Ectodermal cell (in vitro differentiated cells): ENCODE measurements around the gene MIER3.
"Not testable (repeated sequence)": the region's sequence is repeated elsewhere in the genome, so short reads cannot be mapped to it uniquely, and the experiment has no call there.

Experiments used
- H3K27ac ChIP-seq: 2 replicates; pipeline ENCODE4 v1.7.0; 2013; ENCODE audit warnings: mild to moderate bottlenecking, low read depth, low read length; ENCODE audit not compliant: insufficient read depth, poor library complexity, severe bottlenecking
- H3K27me3 ChIP-seq: 2 replicates; pipeline ENCODE4 v1.7.0; 2013; ENCODE audit warnings: mild to moderate bottlenecking, low read length; ENCODE audit not compliant: insufficient read depth, control insufficient read depth, poor library complexity, severe bottlenecking
- H3K36me3 ChIP-seq: one replicate; pipeline ENCODE4 v1.7.0; 2013; ENCODE audit warnings: low read length; ENCODE audit not compliant: control insufficient read depth, insufficient read depth
- H3K4me1 ChIP-seq: one replicate; pipeline ENCODE4 v1.7.0; 2013; ENCODE audit warnings: low read length; ENCODE audit not compliant: control insufficient read depth, insufficient read depth
- H3K4me3 ChIP-seq: 2 replicates; pipeline ENCODE4 v1.7.0; 2013; ENCODE audit warnings: low read depth, low read length, control low read depth; ENCODE audit not compliant: insufficient read depth
- H3K9me3 ChIP-seq: 2 replicates; pipeline ENCODE4 v1.7.0; 2013; ENCODE audit warnings: mild to moderate bottlenecking, low read length, moderate library complexity; ENCODE audit not compliant: control insufficient read depth
- WGBS, 2 experiments: methylation state at CpG; one replicate each; pipeline ENCODE4 v1.1.7; 2013; ENCODE audit warnings: missing lambda C conversion rate in 2 of 2; 5-methylcytosine and 5-hydroxymethylcytosine counted together

Gene MIER3

DNA sequence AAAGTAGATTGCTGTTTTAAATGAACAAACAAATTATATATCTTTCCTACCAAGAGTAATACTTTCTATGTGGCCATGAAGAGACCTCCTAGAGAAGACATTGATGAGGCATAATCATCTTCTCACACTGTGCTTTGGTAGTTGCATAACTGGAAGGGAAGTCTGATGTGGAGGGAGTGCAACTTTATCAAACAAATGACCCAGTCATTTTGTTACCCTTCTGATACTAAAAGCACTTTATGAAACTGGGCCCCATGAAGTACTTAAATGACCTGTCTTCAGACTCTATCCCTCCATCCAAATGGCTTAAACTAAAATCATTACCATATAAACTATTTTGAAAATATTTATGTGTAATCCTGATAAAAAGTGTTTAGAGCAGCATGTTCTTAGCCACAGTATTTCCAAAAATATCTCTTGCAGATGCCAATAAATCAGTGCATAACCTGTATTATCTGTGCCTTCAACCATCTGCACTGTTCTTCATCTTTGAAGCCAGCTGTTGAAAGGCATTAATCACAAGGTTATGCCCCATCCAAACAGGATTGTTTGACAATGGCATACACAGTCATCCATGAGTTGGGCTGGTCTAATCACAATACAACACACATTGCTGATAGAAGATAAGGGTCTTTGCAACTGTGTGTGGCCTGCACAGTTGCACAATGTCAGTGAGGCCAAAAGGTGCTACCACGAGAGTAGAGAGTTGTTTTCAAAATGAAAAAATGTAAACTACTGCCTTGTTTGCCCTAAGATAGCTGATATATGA is 31.9 kb upstream of the MIER3 start:
- no peaks in the 10 kb centered on the region for H3K4me1 ChIP-seq
- no peak overlapping the region for H3K4me3 ChIP-seq
- no peaks in the 10 kb centered on the region for H3K27me3 ChIP-seq
- no peaks in the 10 kb centered on the region for H3K36me3 ChIP-seq
- H3K9me3 ChIP-seq, result no peaks in the 10 kb centered on the region
- WGBS, 2 experiments, result 86 to 100% methylated on average over 1 of the region's 1 CpG
- H3K27ac ChIP-seq, result no peak overlapping the region

DNA sequence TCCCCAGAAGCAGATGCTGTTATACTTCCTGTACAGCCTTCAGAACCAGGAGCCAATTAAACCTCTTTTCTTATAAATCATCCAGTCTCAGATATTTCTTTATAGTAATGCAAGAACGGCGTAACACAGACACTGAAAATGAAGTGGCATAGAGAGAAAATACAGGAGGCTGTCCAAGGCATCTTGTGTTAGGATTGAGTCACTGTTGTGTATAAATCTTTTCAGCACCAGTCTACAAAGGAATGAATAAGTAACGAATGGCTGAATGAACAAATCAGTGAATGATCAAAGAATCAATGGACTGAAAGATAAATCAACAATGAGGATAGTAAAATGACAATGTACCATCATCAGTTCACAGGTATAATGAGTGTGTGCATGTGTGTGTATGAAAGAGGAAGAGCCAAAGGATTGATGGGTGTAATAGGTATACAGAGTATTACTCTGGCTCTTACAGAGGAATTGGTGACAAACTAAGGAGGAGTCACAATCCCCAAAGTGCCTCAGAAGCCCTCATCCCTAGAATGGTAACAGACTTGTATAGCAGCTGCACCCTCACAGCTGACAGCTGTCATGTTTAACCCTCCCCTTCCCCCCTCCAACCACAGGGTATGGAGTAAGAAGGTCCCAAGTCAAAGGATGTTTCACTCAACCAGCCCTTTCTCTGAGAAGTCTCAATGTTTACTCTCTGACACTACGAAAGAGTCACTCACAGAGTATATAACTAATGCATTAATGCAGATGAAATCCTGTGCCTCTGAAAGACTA is 29.8 kb upstream of the MIER3 start:
- no peaks in the 10 kb centered on the region for H3K9me3 ChIP-seq

DNA sequence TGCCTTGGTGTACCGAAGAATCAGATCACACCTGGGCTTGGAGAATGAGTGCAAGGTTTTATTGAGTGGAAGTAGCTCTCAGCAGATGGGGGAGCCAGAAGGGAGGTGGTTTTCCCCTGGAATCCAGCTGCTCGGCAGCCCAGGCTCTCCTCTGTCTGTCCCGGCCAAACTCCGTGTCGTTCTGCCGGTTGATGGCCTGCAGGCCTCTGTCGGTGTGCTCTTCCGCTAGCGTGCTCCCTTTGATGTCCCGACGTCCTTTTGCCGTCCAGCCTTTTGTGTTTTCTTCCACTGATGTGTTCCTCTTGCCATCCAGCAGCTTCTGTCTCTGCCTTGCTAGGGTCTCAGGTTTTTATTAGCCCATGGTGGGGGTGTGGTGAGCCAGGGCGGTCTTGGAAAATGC is 28.0 kb upstream of the MIER3 start:
- no peak overlapping the region for H3K4me3 ChIP-seq
- no peaks in the 10 kb centered on the region for H3K9me3 ChIP-seq
- H3K36me3 ChIP-seq, result no peaks in the 10 kb centered on the region
- no peak overlapping the region for H3K27ac ChIP-seq
- H3K27me3 ChIP-seq, result no peaks in the 10 kb centered on the region
- no peaks in the 10 kb centered on the region for H3K4me1 ChIP-seq
- 94 to 96% methylated on average over 13 of the region's 13 CpGs for WGBS, 2 experiments

More for the DNA sequence above, 29.8 kb upstream of the MIER3 start:
- Histone ChIP-seq H3K4me3 (no peak overlapping the region), H3K4me1 (no peaks in the 10 kb centered on the region), H3K27me3 (no peaks in the 10 kb centered on the region), H3K27ac (no peak overlapping the region), H3K36me3 (no peaks in the 10 kb centered on the region)
- WGBS, 2 experiments, result 96 to 97% methylated on average over 3 to 4 of the region's 4 CpGs

DNA sequence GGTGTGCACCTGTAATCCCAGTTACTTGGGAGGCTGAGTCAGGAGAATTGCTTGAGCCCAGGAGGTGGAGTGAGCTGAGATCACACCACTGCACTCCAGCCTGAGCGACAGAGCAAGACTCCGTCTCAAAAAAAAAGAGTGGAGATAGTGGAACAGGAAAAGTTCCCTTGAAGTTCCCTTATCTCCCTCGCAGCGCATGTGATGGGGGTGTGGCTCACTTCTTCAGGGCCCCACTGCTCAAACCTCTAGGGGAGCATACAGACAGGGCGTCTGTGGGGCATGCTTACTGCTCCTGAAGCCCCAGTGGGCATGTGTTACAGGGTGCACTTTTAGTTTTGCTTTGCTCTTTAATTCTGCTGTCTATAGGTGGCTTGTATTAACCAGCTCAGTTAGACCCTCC is 27.6 kb upstream of the MIER3 start:
- H3K27me3 ChIP-seq, H3K4me3 ChIP-seq, H3K36me3 ChIP-seq, H3K4me1 ChIP-seq, H3K9me3 ChIP-seq, H3K27ac ChIP-seq: not testable (repeated sequence)
- WGBS, 2 experiments, result 90 to 91% methylated on average over 5 of the region's 5 CpGs

DNA sequence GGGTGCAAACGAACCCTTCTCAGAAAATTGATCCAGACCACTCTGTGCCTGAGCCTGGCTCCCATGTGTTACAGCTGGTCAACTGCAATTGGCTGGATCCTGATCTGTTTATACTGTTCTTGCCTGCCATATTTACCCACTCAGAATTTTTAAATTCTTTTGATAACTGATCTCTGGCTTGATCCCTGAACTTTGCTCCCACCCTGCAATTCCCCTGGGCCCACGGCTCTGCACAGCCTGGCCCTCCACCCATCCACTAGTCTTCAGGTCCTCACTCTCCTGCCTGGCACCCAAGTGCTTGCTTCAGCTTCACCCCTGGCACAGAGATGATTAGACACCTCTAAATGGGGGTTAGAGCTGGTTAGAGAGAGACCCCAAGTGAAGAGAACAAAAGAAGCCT is 25.9 kb upstream of the MIER3 start:
- H3K4me3 ChIP-seq, result no peak overlapping the region
- no peaks in the 10 kb centered on the region for H3K36me3 ChIP-seq
- H3K9me3 ChIP-seq, result no peaks in the 10 kb centered on the region
- H3K4me1 ChIP-seq, result no peaks in the 10 kb centered on the region
- WGBS, 2 experiments, result 86 to 88% methylated on average over 2 of the region's 2 CpGs
- H3K27ac ChIP-seq, result no peak overlapping the region
- H3K27me3 ChIP-seq, result no peaks in the 10 kb centered on the region

DNA sequence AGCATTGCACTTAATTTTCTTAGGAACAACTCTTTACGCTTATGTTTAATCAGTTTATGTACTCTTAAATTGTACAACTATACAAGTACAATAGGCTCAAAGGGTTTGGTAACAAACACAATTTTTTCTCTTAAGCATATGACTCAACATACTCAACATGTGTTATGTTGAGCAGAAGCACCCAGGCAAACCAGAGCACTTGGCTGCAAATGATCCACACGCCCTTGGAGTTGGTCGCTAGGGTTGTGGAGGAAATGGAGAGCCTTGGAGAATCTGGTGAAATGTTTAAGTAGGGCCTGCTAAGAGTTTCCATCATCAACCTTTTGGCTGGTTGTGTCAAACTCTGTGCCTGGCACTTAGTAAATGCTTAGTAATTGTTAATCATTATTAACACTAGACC is 25.1 kb upstream of the MIER3 start:
- no peaks in the 10 kb centered on the region for H3K36me3 ChIP-seq
- no peaks in the 10 kb centered on the region for H3K27me3 ChIP-seq
- H3K9me3 ChIP-seq, result no peaks in the 10 kb centered on the region
- 94 to 97% methylated on average over 2 to 3 of the region's 3 CpGs for WGBS, 2 experiments
- no peak overlapping the region for H3K4me3 ChIP-seq
- H3K4me1 ChIP-seq, result no peaks in the 10 kb centered on the region
- H3K27ac ChIP-seq, result no peak overlapping the region

DNA sequence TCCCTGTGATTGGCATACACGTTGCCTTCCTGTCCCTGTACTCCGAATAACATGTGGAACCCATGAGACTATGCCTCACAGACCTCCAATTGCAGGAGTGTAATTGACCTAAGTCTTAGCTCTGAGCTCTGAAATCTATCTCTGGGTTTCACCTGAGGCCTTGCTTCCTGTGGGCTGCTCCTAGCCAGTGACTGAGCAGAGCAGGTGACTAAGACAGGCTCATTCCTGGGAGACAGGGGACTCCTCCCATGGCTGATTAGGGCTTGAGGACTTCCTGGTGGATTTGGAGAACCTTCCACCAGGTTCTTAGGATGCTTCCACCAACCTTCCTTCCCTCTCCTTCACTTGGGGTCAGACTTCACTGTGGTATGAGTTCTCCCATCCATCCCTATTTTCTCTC is 22.3 kb upstream of the MIER3 start:
- H3K27ac ChIP-seq, result no peak overlapping the region
- 90 to 94% methylated on average over 2 of the region's 2 CpGs for WGBS, 2 experiments
- no peak overlapping the region for H3K4me3 ChIP-seq
- no peaks in the 10 kb centered on the region for H3K4me1 ChIP-seq
- no peaks in the 10 kb centered on the region for H3K27me3 ChIP-seq
- no peaks in the 10 kb centered on the region for H3K36me3 ChIP-seq
- no peaks in the 10 kb centered on the region for H3K9me3 ChIP-seq

DNA sequence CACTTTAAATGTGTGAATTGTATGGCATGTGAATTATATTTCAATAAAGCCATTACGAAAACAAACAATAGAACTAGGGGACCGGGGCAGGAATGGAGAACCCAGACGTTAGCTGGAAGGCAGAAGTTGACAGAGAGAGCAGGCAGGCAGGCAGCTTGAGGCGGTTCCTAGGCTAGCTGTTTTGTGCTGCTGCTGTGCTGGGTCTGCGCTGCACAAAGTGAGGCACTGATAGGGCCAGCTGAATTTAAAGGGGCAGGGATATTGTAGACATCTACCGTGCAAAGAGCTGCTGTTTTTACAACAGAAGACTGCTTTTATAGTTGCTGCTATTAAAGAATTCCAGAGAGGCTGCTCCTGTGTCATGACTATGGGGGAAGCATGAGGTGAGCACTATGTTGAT is 21.6 kb upstream of the MIER3 start:
- Histone ChIP-seq H3K4me1 (no peaks in the 10 kb centered on the region), H3K27ac (no peak overlapping the region), H3K4me3 (no peak overlapping the region), H3K9me3 (no peaks in the 10 kb centered on the region), H3K36me3 (no peaks in the 10 kb centered on the region), H3K27me3 (no peaks in the 10 kb centered on the region)
- 78% methylated on average over 6 of the region's 6 CpGs for WGBS, 2 experiments

DNA sequence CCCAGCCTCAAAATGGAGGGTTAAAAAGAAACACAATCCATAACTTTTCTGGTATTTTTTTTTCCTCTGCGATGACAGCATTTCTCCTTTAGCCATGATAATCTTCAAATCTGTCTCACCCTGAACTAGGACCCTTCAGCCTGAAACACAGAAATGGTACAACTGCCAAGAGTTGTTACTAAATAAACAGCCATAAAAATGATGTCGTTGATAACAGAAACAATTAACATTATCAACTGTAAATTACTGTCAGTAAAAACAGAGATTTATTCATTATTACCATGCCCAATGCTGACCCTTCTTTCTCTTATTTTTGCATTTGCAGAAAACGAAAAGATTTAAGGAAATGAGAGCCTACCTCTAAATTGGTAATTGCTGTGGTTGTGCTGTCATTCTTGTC is 19.4 kb upstream of the MIER3 start:
- Histone ChIP-seq H3K36me3 (no peaks in the 10 kb centered on the region), H3K4me3 (no peak overlapping the region), H3K27ac (no peak overlapping the region), H3K4me1 (no peaks in the 10 kb centered on the region), H3K27me3 (no peaks in the 10 kb centered on the region), H3K9me3 (no peaks in the 10 kb centered on the region)
- 60 to 64% methylated on average over 3 of the region's 3 CpGs for WGBS, 2 experiments

DNA sequence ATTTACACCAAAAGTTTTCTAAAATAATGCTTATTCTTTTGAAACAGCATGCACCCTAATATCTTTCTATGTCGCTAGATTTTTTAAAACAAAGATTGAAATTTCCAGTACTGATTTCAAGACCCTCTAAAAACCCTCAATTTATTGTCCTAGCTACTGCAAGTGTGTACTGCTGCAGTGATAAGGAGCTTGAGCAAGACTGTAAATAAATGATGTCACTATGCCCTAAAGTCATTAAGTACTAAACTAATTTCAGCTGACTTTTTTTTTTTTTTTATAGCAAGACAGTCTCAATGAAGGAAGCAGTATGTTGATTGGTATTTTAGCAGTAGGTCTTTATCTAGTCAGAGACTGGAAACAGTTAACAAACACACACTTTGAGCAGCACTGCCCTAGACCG is 12.2 kb upstream of the MIER3 start:
- no peak overlapping the region for H3K27ac ChIP-seq
- no peaks in the 10 kb centered on the region for H3K27me3 ChIP-seq
- 92% methylated on average over 1 to 2 of the region's 2 CpGs for WGBS, 2 experiments
- no peaks in the 10 kb centered on the region for H3K9me3 ChIP-seq
- H3K4me3 ChIP-seq, result no peak overlapping the region
- no peaks in the 10 kb centered on the region for H3K36me3 ChIP-seq
- H3K4me1 ChIP-seq, result no peaks in the 10 kb centered on the region
